DMS153 treated with DMSO at 0.1 percent for 48 hours (cell line): ENCODE results near the gene HESX1.
A peak's percentile ranks its signal among the peaks of the same experiment; 100 is the strongest.

Experiments used
- DNase-seq: peaks from one replicate; lab custom pipeline; 2025; ENCODE audit not compliant: unreplicated experiment; lab: John Stamatoyannopoulos, UW

HESX1 gene

GRCh38 chr3:57168151-57168550 lies 31.6 kb downstream of the HESX1 start:
- DNase-seq = no peak

- DNase-seq = no peak
Measured at GRCh38 chr3:57166660-57167059, 33.1 kb downstream of the HESX1 start.

GRCh38 chr3:57165641-57166040 lies 34.1 kb downstream of the HESX1 start:
- DNase-seq = no peak

GRCh38 chr3:57164657-57165573 lies 34.9 kb downstream of the HESX1 start, which contains the start of gene IL17RD:
IL17RD (minus strand) TSS chr3:57165353; CDS start chr3:57165286, 67 bp downstream.
- peak; percentile 19 for DNase-seq

GRCh38 chr3:57164217-57164656 lies 35.5 kb downstream of the HESX1 start:
- DNase-seq = no peak

GRCh38 chr3:57163751-57164150 lies 36.0 kb downstream of the HESX1 start:
- DNase-seq = no peak

- no peak for DNase-seq
Measured at GRCh38 chr3:57161915-57162314, 37.9 kb downstream of the HESX1 start.

- DNase-seq = no peak
Measured at GRCh38 chr3:57160765-57161538, 38.8 kb downstream of the HESX1 start.

GRCh38 chr3:57160076-57160764 lies 39.6 kb downstream of the HESX1 start:
- DNase-seq = no peak

- DNase-seq = no peak
Measured at GRCh38 chr3:57158813-57159738, 40.7 kb downstream of the HESX1 start.

- DNase-seq = no peak
Measured at GRCh38 chr3:57158325-57158724, 41.5 kb downstream of the HESX1 start.

GRCh38 chr3:57157545-57157944 lies 42.2 kb downstream of the HESX1 start:
- no peak for DNase-seq

GRCh38 chr3:57155310-57155643 lies 44.5 kb downstream of the HESX1 start:
- no peak for DNase-seq

- no peak for DNase-seq
Measured at GRCh38 chr3:57154470-57155309, 45.1 kb downstream of the HESX1 start.

- DNase-seq = no peak
Measured at GRCh38 chr3:57152151-57153143, 47.3 kb downstream of the HESX1 start.

- DNase-seq = no peak
Measured at GRCh38 chr3:57151749-57152148, 48.0 kb downstream of the HESX1 start.

- DNase-seq = no peak
Measured at GRCh38 chr3:57151021-57151449, 48.7 kb downstream of the HESX1 start.

GRCh38 chr3:57150113-57150581 lies 49.6 kb downstream of the HESX1 start:
- DNase-seq = no peak
